ENCODE data around the gene PAF1. TPM values are rescaled to one million over a fixed set of nuclear protein-coding genes. Genes with fewer than 3 reads are reported as not detected.

PAF1 gene
- total and polyA plus RNA-seq, 2 of the 13 experiments (the other 11 are each of a cell fraction or from before 2014, with no cell fraction given): 30.2 to 31.1 TPM

DNA sequence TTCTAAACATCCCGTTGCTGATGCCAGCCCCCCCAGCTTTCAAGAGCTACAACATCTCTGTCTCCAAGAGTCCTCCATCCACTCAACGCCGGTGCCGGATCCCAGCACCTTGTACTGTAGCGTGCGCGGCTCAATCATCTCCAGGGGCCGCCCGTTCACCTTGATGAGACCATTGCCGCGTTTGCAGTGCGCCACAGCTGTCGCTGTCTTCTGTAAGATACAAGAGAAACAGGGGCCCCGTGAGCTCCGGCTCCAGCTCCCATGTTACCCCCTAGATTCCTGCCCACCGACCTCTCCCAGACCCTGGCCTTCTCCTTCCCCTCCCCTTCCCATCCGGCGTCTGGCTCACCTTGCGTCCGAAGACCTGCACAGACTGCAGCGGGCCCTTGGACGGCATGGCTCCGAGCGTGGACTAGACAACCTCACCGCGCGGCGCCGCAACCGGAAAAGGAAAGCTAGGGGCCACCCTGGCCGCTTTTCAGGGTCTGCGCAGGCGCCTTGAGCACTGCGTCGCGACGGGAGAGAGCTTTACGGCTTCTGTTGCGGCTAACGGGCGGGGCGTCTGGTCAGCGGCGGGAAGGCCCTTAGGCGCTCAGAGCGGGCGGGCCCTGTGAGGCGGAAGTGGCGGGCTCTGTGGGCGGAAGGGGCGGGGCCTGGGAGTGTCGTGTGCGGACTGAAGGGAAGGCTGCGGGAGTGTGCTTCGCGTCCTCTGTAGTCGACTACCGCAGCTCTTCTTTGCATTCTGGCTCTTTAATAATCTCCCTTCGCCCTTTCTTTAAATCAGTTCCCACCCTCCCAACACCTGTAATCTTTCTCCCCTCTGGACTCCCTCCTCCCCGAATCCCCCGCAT, 44.8 kb upstream of the PAF1 start, which contains the start of gene RPS16 (continued):
- peak; percentile 63 for TF ChIP-seq UBTF (CRISPR knock-in tag; IDR thresholded peaks at IDR 0.05)
- peak; percentile 85 for TF ChIP-seq GABPA (IDR thresholded peaks at IDR 0.05; ENCODE audit: low read depth, low read length)
- peak; percentile 98 for TF ChIP-seq GABPA (CRISPR knock-in tag; IDR thresholded peaks at IDR 0.05; ENCODE audit: low read depth)
- TF ChIP-seq, protein P1, sequence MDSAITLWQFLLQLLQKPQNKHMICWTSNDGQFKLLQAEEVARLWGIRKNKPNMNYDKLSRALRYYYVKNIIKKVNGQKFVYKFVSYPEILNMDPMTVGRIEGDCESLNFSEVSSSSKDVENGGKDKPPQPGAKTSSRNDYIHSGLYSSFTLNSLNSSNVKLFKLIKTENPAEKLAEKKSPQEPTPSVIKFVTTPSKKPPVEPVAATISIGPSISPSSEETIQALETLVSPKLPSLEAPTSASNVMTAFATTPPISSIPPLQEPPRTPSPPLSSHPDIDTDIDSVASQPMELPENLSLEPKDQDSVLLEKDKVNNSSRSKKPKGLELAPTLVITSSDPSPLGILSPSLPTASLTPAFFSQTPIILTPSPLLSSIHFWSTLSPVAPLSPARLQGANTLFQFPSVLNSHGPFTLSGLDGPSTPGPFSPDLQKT (CRISPR knock-in tag; IDR thresholded peaks at IDR 0.05; ENCODE audit: borderline replicate concordance): peak; percentile 90; the same call in 1 of the 2 replicates
- no peak for TF ChIP-seq LRRFIP1 (CRISPR knock-in tag; conservative IDR thresholded peaks at IDR 0.05)
- peak; percentile 82 for TF ChIP-seq ZNF331 (CRISPR knock-in tag; IDR thresholded peaks at IDR 0.05)
- TF ChIP-seq SALL2 (CRISPR knock-in tag; IDR thresholded peaks at IDR 0.05): peak; percentile 81; the same call in 1 of the 2 replicates
- peak; percentile 99 for TF ChIP-seq POLR2AphosphoS5 (IDR thresholded peaks at IDR 0.05; ENCODE audit: low read depth, low read length)
- no peak for TF ChIP-seq SRSF4 (IDR thresholded peaks at IDR 0.05; ENCODE audit: low read depth, low read length, poor library complexity, severe bottlenecking)
- TF ChIP-seq, protein P2, sequence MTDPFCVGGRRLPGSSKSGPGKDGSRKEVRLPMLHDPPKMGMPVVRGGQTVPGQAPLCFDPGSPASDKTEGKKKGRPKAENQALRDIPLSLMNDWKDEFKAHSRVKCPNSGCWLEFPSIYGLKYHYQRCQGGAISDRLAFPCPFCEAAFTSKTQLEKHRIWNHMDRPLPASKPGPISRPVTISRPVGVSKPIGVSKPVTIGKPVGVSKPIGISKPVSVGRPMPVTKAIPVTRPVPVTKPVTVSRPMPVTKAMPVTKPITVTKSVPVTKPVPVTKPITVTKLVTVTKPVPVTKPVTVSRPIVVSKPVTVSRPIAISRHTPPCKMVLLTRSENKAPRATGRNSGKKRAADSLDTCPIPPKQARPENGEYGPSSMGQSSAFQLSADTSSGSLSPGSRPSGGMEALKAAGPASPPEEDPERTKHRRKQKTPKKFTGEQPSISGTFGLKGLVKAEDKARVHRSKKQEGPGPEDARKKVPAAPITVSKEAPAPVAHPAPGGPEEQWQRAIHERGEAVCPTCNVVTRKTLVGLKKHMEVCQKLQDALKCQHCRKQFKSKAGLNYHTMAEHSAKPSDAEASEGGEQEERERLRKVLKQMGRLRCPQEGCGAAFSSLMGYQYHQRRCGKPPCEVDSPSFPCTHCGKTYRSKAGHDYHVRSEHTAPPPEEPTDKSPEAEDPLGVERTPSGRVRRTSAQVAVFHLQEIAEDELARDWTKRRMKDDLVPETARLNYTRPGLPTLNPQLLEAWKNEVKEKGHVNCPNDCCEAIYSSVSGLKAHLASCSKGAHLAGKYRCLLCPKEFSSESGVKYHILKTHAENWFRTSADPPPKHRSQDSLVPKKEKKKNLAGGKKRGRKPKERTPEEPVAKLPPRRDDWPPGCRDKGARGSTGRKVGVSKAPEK (CRISPR knock-in tag; IDR thresholded peaks at IDR 0.05; ENCODE audit: borderline replicate concordance): no peak
- TF ChIP-seq ZNF773 (CRISPR knock-in tag; IDR thresholded peaks at IDR 0.05; ENCODE audit: borderline replicate concordance): no peak
- TF ChIP-seq ERF (CRISPR knock-in tag; IDR thresholded peaks at IDR 0.05): peak; percentile 82
- TF ChIP-seq ZNF589 (CRISPR knock-in tag; conservative IDR thresholded peaks at IDR 0.05): no peak
- TF ChIP-seq, protein P3, sequence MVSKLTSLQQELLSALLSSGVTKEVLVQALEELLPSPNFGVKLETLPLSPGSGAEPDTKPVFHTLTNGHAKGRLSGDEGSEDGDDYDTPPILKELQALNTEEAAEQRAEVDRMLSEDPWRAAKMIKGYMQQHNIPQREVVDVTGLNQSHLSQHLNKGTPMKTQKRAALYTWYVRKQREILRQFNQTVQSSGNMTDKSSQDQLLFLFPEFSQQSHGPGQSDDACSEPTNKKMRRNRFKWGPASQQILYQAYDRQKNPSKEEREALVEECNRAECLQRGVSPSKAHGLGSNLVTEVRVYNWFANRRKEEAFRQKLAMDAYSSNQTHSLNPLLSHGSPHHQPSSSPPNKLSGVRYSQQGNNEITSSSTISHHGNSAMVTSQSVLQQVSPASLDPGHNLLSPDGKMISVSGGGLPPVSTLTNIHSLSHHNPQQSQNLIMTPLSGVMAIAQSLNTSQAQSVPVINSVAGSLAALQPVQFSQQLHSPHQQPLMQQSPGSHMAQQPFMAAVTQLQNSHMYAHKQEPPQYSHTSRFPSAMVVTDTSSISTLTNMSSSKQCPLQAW (CRISPR knock-in tag; IDR thresholded peaks at IDR 0.05): peak; percentile 96
- no peak for TF ChIP-seq FLYWCH1 (CRISPR knock-in tag; IDR thresholded peaks at IDR 0.05)
- TF ChIP-seq ZNF660 (CRISPR knock-in tag; IDR thresholded peaks at IDR 0.05; ENCODE audit: borderline replicate concordance, low read depth): no peak
- TF ChIP-seq ZNF614 (CRISPR knock-in tag; IDR thresholded peaks at IDR 0.05; ENCODE audit: borderline replicate concordance): peak; percentile 54; the same call in 1 of the 2 replicates
- TF ChIP-seq ZNF496 (CRISPR knock-in tag; IDR thresholded peaks at IDR 0.05; ENCODE audit: insufficient replicate concordance): no peak

Data from HepG2 (cell line).